Peyer's patch (tissue), 4 donors: Measurements from ENCODE around the gene PRTN3.

Experiments used
- POLR2A ChIP-seq, 2 donors: fragments of 450-650 bp; IDR thresholded peaks; one replicate each; pipeline ENCODE4 v1.5.1; 2017; ENCODE audit warnings: antibody characterized with exemption in 2 of 2, mild to moderate bottlenecking in 2 of 2, moderate library complexity in 2 of 2
- TF ChIP-seq, protein P1 (sequence below), 6 experiments: fragments of 450-650 bp in 4 of 6; fragments of 200-600 bp in 2 of 6; sonication (generic) in 1 of 6; IDR thresholded peaks; one replicate each; pipeline ENCODE4 v1.5.1; 2017 to 2019; ENCODE audit warnings: antibody characterized with exemption in 6 of 6, mild to moderate bottlenecking in 3 of 6, moderate library complexity in 1 of 6

GRCh38 chr19:855566-856120, 14.8 kb downstream of the PRTN3 start:
- TF ChIP-seq, protein P1, sequence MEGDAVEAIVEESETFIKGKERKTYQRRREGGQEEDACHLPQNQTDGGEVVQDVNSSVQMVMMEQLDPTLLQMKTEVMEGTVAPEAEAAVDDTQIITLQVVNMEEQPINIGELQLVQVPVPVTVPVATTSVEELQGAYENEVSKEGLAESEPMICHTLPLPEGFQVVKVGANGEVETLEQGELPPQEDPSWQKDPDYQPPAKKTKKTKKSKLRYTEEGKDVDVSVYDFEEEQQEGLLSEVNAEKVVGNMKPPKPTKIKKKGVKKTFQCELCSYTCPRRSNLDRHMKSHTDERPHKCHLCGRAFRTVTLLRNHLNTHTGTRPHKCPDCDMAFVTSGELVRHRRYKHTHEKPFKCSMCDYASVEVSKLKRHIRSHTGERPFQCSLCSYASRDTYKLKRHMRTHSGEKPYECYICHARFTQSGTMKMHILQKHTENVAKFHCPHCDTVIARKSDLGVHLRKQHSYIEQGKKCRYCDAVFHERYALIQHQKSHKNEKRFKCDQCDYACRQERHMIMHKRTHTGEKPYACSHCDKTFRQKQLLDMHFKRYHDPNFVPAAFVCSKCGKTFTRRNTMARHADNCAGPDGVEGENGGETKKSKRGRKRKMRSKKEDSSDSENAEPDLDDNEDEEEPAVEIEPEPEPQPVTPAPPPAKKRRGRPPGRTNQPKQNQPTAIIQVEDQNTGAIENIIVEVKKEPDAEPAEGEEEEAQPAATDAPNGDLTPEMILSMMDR (IDR thresholded peaks at IDR 0.05) = no peak
- no peak for TF ChIP-seq POLR2A (IDR thresholded peaks at IDR 0.05)
